ENCODE data around the gene TSHZ1.

The TSHZ1 gene

DNA sequence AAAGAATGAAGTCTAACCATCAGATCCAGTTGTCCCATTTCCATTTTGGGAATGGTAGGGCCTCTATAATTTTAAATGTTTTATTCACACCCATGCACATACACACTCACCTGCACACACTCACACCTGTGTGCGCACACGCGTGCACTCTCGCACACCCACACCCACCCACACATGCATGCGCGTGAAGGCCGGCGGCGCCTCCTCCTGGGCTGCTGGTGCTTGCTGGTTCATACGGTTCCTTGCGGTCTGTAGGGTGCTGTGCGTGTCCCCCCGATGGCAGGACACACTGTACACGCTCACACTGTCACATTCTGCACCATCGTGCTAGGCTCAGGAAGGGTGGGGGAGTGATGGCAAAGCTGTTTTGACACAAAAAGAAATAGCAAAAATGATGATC is 63.2 kb downstream of the TSHZ1 start:
- DNase-seq (ENCODE audit: low read depth in 2 of 2) = no peak

DNA sequence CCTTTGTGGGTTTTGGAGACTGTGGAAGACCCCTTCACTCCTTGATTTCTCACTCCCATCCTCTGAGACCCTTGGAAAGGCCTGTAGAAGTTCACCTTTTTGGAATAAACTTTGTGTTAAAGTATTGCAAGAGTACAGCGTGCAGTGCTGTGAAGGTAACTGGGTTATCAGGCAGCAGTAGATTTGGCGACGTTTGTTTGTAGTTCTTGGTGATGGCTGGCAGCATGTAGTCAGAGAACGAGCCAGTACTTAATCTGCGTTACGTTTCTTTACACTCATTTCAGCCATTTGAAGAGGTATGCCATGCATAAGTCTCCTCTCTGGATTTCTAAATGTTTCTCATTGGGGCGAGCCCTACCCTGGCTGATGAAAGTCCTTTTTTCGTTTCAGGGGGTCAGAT is 64.6 kb downstream of the TSHZ1 start:
- no peak for DNase-seq (ENCODE audit: low read depth in 2 of 2)

DNA sequence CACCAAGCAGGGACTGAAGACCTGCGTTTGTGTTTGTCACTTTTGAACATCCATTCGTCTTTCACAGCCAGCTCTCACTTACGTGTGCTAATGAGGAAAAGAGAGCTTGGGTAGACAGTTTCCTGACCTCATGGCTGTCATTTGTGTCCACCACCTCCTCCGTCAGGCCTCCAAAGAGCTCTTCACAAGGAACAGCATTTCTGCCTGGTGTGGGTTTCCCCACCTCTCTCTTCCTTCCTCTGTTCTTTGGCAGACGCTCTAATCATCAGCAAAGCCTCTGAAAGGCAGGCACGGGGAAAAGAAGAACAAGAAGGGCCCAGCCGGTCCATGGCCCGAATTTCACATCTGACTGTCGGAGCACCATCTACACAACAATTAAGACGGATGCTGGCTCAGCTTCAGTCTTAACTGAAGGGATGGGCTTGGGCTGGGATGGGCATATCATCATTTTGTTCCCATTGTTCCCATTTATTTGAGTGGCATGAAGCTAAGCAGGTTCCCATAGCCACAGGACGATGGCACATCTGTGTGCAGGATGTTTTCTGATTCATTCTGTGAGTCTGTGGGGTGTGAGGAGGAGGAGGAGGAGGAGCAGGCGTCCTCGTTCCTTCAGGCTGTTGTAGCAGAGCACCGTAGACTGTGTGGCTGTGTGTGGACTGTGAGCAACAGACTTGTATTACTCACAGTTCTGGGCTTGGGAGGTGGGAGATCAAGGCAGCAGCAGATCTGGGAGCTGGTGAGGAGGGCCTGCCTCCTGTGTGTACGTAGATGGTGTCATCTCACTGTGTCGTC is 66.4 kb downstream of the TSHZ1 start:
- no peak for DNase-seq (ENCODE audit: low read depth in 2 of 2)

DNA sequence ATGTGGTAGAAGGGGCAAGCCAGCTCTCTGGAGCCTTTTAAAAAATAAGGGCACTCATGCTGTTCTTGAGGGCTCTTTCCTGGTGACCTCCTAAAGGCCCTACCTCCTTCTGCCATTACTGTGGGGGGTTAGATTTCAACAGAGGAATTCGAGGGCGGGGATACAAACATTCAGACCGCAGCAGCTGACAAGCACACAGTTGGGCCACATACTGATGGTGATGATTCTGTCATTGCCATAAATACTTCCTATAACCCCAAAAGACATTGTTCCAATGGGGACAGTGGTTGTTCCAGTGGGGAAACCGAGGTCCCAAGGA is 67.0 kb downstream of the TSHZ1 start:
- DNase-seq (ENCODE audit: low read depth in 2 of 2) = no peak

DNA sequence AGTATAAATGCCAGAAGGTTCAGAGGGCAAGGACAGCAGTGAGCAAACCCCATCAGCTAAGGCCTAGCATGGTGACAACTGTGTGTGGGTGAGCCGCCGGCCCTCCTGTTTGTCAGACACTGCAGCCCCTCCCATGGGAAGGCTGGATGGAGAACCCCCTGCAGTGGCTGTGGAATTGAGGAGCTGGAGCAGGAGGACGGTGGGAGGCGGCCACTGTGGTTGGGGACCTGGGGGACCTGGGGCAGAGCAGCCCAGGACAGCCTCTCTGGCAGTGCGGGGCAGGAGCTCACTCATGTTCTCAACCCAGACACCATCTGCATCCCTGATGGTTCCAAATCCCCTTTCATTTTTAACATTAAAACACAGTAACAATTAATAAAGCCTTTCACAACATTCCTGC is 68.8 kb downstream of the TSHZ1 start:
- no peak for DNase-seq (ENCODE audit: low read depth in 2 of 2)

DNA sequence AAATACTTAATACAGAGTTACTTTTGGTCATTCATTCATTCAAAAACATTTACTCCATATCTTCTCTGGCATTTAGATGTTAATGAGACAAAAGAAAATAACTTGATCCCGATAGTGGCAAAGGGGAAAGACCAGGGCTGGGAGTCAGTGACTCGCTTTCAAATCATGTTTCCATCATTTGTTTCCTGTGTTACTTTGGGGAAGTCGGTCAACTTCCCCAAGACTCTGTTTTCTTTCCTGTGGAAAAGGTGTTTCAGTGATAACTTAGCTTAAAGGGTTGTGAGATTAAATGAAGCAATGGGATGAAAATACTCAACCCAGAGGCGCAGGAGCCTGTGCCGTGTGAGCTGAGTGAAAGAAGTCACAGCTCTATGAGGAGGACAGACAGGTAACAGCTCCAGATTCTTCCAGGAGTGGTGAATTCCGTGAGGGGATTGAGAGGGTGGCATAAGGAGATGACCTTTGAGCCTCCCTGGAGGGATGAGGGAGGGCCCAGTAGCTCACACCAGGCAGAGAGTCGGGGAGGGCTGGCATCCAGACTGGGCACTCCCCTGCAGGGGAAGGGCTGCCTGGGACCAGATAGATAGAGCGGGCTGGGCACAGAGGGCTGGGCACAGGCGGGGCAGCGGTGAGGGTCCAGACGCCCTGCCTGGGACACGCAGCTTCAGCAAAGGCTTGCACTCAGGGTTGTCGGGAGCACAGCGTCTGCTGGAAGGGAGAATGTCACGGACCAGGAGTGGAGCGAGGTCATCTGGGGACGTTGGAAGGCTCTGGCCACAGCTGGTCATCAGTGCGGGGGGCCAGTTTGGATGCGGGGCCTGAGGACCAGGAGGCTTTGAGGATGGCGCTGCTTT is 70.1 kb downstream of the TSHZ1 start:
- DNase-seq (ENCODE audit: low read depth in 2 of 2) = no peak

DNA sequence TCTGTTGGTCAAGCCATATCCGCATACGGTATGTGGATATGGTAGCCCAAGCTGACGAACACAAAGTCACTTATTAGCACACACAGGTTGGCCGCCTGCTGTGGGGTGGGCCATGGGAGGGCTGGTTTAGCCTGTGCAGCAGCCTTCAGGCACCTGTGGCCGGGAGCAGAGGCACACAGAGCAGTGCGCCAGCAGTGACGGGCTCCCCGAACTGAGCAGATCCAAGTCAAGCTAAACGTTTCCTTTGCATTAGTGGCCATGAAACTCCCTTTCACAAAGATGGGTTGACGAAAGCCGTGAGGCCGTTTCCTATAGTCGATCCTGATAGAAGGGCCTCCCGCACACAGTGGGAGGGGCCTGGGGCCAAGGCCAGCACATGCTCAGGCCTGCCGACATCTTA is 72.1 kb downstream of the TSHZ1 start:
- DNase-seq (ENCODE audit: low read depth in 2 of 2) = no peak

DNA sequence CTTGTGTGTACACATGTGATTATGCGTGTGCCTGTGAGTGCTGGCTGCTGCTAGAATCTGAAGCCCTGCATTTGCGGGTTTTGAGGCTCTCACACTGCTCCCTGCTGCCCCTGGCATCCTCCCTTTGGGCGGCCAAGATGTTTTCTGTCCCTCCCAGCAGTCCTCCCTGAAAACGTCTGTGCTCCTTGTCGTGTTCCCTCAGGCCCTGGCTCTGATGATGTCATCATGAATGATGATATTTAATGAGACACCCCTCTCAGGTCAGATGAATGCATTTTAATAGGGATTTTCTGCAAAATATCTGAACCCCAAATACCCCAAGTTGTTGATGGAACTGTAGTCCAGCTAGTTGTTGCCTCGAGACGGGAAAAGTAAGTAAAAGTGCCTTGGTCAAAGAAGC is 73.1 kb downstream of the TSHZ1 start:
- DNase-seq (ENCODE audit: low read depth in 2 of 2) = no peak

DNA sequence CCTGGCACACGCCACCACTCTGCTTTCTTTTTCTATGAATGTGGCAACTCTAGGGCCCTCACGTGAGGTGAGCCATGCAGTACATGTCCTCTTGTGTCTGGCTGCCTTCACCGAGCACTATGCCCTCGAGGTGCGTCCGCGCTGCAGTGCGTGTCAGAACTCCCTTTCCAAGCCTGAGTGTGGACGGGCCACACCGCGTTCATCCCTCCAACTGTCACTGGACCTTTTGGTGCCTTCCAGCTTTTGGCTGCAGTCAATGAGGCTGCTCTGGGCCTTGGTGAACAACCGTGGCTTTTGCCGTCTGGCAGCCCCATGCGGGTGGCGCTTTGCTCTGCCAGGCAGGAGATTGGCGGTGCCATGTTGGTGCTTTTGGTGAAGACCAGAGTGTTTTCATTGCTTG is 74.0 kb downstream of the TSHZ1 start:
- no peak for DNase-seq (ENCODE audit: low read depth in 2 of 2)

DNA sequence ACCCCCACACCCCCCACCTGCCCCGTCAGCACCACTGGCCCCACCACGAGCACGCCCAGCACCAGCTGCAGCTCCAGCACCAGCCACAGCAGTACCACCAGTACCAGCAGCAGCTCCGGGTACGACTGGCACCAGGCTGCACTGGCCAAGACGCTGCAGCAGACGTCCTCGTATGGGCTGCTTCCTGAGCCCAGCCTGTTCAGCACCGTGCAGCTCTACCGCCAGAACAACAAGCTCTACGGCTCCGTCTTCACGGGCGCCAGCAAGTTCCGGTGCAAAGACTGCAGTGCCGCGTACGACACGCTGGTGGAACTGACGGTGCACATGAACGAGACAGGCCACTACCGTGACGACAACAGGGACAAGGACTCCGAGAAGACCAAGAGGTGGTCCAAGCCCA is 75.3 kb downstream of the TSHZ1 start:
- DNase-seq (ENCODE audit: low read depth in 2 of 2) = no peak

DNA sequence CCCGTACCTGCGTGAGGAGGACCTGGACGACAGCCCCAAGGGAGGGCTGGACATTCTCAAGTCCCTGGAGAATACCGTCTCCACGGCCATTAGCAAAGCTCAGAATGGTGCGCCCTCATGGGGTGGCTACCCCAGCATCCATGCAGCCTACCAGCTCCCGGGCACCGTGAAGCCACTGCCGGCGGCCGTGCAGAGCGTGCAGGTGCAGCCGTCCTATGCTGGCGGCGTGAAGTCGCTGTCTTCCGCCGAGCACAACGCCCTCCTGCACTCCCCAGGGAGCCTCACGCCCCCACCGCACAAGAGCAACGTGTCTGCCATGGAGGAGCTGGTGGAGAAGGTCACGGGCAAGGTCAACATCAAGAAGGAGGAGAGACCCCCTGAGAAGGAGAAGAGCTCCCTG is 76.4 kb downstream of the TSHZ1 start:
- DNase-seq (ENCODE audit: low read depth in 2 of 2) = no peak

DNA sequence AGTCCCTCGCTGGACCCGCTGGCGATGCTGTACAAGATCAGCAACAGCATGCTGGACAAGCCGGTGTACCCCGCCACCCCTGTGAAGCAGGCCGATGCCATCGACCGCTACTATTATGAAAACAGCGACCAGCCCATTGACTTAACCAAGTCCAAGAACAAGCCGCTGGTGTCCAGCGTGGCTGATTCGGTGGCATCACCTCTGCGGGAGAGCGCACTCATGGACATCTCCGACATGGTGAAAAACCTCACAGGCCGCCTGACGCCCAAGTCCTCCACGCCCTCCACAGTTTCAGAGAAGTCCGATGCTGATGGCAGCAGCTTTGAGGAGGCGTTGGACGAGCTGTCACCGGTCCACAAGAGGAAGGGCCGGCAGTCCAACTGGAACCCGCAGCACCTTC is 77.1 kb downstream of the TSHZ1 start:
- no peak for DNase-seq (ENCODE audit: low read depth in 2 of 2)

DNA sequence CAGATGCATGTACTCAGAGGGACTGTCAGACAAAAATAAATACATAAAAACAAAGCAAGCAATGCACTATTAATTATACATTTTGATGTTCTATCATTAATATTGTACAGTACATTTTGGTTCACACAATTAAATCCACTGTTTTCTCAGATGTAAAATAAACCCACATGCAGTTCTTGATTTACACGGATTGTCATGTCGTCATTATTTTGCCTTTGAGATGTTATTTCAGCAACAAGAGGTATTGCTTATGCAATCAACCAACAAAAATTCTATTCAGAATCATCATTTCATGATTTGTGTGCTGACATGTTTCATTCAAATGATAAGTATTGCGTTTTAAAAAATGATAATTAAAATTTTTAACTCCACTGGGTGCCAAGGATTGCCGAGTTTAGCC is 79.2 kb downstream of the TSHZ1 start:
- DNase-seq (ENCODE audit: low read depth in 2 of 2) = no peak

DNA sequence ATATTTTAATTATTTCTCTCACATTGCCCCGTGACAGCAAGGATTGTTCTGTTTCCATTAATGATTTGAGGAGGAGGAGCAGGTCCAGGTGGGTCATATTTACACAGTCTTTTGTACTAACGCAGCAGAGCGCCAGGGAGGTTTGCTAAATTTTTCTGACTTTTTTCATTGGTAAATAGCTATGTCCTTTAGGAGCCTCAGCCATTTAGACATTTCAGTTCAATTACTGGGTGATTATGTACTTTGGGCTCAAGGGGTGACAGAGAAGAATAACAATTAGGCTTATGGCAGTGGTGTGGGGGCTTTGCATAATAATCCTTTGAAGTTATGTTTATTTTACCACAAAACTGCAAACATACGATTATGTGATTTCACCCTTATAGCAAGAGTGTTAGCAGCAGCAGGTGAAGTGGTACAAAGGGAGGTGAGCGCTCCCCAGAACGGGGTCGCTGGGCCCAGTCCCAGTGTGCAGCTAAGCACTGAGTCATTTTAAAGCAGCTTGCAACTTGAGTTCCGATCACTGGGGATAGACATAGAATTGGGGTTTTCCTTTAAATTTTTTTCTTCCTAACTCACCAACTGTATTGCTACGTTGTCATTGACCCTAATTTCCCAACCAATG is 80.3 kb downstream of the TSHZ1 start:
- no peak for DNase-seq (ENCODE audit: low read depth in 2 of 2)

DNA sequence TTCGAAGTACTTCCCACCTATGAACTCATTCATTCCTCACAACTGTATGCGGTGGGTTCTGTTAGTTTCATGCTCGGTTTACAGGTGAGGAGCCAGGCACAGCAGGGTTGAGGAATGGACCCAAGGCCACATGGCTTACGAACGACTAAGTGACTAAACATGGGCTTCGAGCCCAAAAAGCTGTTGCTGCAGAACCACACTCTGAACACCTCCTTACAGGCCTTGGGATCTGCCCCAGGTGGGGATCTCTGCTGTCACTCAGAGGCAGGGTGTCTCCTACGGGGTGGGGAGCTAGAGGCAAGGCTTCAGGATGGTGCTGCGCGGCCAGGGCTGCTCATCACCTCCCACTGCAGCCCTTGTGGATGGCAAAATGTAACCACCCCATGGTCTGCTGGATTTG is 80.9 kb downstream of the TSHZ1 start:
- no peak for DNase-seq (ENCODE audit: low read depth in 2 of 2)

DNA sequence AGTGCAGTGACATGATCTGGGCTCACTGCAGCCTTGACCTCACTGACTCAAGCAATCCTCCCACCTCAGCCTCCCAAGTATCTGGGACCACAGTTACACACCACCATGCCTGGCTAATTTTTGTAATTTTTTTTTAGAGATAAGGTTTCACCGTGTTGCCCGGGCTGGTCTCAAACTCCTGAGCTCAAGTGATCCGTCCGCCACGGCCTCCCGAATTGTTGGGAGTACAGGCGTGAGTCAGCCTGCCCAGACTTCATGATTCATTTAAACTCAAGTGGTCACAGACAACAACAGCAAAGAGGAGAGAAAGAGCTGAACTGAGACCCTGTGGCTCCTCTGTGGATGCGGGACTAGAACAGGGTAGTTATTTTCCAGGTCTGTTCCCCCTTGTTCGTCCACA is 83.0 kb downstream of the TSHZ1 start:
- no peak for DNase-seq (ENCODE audit: low read depth in 2 of 2)

DNA sequence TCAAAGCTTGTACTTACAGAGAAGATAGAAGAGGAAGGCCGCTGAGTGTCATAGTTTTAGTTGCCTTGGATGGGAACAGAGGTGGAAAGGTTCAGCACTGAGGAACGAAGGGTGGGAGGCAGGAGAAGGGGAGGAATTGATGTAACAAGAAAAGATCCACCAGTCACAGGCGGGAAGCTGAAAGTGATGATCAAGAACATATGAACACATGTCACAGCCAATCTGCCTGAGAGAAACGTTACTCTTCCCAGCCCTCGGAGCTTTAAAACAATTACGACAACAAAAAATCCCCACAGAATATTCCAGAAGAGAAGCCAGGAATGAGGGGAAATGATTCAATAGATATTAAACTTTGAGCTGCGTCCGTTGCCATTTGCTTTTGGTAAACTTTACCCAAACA is 87.1 kb downstream of the TSHZ1 start:
- no peak for DNase-seq (ENCODE audit: low read depth in 2 of 2)

DNA sequence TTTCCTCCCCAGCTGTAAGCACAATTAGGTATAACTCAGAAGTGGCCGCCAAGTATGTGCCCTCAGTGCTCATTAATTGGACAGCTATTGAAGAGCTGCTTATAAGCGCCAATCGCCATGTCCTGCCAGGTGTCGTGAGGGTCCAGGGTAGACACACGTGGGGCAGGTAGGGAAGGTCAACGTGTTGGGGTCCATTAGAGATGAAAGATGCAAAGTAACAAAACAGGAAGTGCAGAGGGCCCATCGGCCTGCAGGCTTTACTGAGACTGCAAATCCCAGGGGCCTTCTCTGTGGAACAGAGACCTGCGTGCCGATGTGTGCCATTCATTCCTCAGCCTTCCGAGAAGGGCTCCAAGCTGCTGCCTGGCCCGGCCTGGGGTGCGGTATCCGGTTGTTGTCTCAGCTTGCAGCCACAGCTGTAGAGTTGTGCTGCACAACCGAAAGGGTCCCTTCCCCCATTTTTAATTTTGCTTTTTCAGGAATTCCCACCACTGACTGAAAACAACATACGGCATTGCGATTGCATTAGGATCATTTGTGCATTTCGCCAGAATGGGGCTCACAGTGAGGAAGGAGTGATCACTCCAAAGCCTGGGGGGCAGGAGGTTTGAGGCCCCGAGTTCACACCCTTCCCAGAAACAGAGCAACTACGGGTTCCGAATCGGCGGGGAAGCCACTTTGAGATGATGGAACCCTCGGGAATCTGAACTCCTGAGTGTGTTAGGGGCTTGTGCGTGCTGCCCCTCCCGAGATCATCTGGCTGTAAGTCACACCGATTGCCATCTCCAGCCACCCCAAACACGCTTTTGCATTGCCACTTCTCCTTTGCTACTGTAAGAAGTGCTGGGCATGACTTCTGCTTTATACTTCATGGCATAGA is 94.3 kb downstream of the TSHZ1 start:
- DNase-seq (ENCODE audit: low read depth in 2 of 2) = no peak

DNA sequence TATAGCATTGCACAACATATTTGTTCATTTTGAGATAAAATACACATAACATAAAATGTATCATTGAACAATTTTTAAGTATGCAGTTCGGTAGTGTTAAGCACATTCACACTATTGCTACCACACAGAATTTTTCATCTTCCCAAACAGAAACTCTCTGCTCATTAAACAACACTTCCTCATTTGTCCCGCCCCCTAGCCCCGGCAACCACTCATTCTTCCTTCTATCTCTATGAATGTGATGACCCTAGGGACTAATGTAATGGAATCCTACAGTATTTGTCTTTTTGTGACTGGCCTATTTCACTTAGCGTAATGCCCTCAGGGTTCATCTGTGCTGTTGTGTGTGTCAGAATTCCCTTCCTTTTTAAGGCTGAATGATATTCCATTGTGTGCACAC is 95.4 kb downstream of the TSHZ1 start:
- no peak for DNase-seq (ENCODE audit: low read depth in 2 of 2)

DNA sequence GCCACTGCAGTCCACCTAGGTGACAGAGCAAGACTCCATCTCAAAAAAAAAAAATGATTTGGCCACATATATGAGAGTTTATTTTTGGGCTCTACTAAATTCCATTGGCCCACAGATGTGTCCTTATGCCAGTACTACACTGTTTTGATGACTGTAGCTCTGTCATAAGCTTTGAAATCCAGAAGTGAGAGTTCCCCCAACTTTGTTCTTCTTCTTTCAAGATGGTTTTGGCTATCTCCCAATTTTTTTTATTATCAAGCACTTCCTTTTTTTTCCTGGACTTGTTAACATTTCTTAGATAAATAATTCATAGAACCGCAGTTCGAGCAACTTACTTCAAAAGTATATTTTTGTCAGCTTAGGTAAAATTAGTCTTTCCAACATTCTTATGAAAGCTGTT is 96.9 kb downstream of the TSHZ1 start:
- DNase-seq (ENCODE audit: low read depth in 2 of 2) = no peak

DNA sequence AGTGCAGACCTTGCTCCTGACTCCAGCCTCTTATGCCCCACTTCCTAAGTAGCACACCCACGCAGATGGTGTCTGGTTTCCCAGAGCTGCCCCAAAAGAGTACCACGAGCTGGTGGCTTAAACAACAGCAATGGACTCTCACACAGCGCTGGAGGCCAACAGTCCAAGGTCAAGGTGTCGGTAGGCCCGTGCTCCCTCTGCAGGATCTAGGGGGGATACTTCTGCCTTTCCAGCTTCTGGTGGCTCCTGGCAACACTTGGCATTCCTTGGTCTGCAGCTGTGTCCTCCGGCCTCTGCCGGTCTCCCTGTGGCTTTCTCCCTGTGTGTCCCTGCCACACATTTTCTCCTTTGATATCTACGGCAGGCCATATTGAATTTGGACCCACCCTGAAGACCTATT is 99.0 kb downstream of the TSHZ1 start:
- DNase-seq (ENCODE audit: low read depth in 2 of 2) = no peak

DNA sequence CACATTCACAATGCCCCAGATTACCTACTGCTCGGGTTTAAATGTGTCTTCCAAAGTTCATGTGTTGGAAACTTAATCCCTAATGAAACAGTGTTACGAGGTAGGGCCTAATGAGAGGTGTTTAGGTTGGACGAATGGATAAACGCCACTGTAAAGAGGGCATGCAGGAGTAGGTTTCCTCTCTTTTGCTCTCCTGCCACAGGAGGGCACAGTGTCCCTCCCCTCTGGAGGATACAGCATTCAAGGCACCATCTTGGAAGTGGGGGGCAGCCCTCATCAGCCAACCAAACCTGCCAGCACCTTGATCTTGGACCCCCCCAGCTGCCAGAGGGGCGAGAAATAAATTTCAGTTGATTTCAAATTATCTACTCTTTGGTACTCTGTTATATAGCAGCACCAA is 103.5 kb downstream of the TSHZ1 start:
- DNase-seq (ENCODE audit: low read depth in 2 of 2) = no peak

Measured in activated CD4-positive, alpha-beta T cell treated with anti-CD3 and anti-CD28 coated beads for 24 hours (primary cell).